Measurements from ENCODE around the gene KRT32.

The KRT32 gene

DNA sequence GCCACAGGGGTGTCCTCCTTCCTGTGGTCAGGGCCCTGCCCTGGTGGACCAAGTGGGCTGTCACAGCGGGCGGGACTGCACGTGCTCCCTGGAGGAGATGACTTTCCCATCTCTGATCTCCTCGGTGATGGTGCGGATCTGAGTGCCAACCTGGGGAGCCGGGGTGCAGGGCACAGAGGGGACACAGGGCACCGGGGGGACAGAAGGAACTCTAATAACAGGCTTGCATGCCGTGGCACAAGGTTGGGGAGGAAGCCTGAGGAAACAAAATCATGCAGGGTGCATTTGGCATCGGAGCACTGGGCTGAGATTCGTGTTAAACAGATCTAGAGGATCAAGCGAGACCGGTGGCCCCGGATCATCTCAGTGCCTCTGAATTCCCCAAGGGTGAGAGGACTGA is 19.1 kb upstream of the KRT32 start:
- H3K27me3 ChIP-seq = no peaks in the 10 kb centered on the region
- no peaks in the 10 kb centered on the region for H3K9me3 ChIP-seq (replicated peaks in 1 of 11)
- no peak for TF ChIP-seq Cebpa-rat (IDR thresholded peaks at IDR 0.05)
- H3K9ac ChIP-seq = no peak overlapping the region
- H3K27ac ChIP-seq = no peak overlapping the region
- no peak overlapping the region for H3K4me2 ChIP-seq
- no peaks in the 10 kb centered on the region for H3K36me3 ChIP-seq
- H3K4me1 ChIP-seq = peaks cover 4 to 21% (median 11%) of the 10 kb centered on the region in 10 experiments; a peak in 16 of 20 replicates
- no peak overlapping the region for H3K4me3 ChIP-seq
- H4K20me1 ChIP-seq = no peaks in the 10 kb centered on the region

DNA sequence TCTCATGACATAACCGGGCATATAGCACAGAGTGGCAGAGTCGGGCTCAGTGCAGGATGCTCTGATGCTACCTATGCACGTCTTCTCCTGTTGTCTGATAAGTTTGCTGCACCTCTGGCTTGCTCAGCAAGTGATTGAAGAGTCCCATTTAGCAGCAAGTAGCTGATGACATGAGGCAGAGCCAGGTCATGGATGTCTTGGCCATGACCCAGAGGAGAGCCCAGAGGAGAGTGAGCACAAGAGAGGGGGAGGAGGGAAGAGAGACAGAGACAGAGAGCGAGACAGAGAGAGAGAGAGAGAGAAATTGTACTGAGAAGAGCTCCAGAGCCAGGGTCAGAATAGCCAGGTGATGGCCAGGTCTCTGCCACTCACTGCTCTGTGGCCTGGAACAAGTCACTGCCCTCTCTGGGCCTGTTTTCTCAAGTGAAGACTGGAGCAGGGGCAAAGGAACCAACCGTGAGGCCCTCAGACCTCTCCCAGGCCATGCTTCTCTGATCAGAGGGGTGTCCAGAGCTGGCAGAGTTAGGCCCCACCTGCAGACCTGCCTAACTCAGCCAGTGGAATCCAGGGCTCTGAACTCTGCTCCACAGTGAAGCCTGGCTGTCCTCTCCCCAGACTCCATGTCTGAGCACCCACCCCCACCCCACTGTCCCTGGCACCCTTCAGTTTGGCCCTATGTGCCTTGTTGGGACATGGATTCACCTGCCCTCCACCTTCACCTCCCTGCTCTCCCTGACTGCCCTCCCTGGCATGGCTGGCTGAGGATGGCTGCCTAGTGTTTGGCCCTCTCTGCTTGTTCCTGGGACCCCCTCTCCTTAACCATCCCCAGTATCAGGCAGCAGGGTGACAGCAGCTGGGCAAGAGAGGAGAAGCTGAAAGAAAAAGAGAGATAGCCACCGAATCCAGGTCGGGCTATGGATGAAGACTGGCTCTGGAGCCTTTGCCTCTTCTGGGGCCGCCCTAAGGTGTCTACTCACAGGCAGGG is 18.0 kb upstream of the KRT32 start:
- Histone ChIP-seq H3K27me3 (no peaks in the 10 kb centered on the region), H3K9me3 (replicated peaks in 1 of 11) (no peaks in the 10 kb centered on the region), H3K9ac (no peak overlapping the region), H3K4me3 (no peak overlapping the region), H3K36me3 (no peaks in the 10 kb centered on the region), H4K20me1 (no peaks in the 10 kb centered on the region), H3K4me1 (peaks cover 3 to 14% (median 8%) of the 10 kb centered on the region in 10 experiments; a peak in 16 of 20 replicates), H3K4me2 (no peak overlapping the region), H3K27ac (no peak overlapping the region)
- no peak for TF ChIP-seq Cebpa-rat (IDR thresholded peaks at IDR 0.05)

DNA sequence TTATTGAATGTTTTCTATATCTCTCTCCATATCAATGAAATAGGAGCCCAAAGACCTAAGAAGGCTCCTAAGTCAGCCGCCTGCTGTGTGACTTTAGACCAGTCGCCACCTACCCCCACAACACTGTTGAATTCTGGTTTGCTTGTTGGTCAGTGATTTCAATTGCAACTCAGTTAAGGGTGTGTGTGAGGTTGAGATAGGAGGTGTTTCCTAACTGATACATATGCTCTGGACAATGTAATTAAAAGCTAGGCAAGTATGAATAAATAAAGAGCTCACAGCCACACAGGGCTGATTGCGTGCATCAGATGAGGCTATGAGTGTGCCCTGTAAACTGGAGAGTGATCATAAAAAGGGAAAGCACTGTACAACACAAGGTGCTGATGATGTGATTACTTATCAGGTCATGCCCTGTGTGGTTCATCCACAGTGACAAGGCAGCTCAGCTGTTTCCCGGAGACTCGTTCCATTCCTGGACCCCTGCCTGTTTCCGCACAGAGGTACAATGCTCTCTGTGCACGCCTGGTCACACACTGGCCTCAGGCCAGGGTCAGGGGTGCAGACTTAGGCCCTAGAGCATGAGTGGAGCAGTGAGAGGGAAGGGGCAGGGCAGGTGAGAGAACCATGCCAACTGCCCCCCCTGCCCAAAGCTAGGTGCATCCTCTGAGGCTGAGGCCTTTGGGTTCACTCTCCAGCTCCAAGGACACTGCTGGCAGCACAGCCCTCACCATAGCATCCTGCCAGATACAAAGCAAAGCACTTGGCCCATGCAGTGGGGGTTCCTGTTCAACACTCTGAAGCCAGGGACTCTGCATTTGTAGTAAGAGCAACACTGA is 17.0 kb upstream of the KRT32 start:
- no peaks in the 10 kb centered on the region for H3K9me3 ChIP-seq (replicated peaks in 1 of 11)
- no peaks in the 10 kb centered on the region for H3K36me3 ChIP-seq
- H3K27me3 ChIP-seq = no peaks in the 10 kb centered on the region
- no peak overlapping the region for H3K9ac ChIP-seq
- TF ChIP-seq Cebpa-rat (IDR thresholded peaks at IDR 0.05) = no peak
- H3K4me1 ChIP-seq = peaks cover 0 to 13% (median 9%) of the 10 kb centered on the region in 10 experiments; a peak in 13 of 20 replicates
- no peaks in the 10 kb centered on the region for H4K20me1 ChIP-seq
- H3K4me3 ChIP-seq = no peak overlapping the region
- H3K27ac ChIP-seq = no peak overlapping the region
- H3K4me2 ChIP-seq = no peak overlapping the region

DNA sequence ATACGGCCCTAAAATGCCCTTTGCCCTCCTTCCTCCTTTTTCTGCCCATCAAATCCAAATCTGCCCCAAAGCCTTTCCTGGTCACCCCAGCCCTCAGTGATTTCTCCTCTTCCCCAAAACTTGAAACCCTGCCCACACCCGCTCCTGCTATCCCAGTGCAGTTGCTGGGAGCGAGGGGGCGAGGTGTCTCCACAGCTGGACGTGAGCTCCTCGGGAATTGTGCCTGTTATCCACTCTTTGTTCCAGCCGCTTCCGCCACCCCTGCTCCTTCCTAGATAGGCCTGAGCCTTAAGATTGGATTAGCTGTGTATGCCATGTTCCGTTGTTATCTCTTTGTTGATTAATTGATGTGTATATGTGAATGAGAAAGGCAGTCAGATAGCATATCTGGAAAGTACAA is 16.3 kb upstream of the KRT32 start:
- Histone ChIP-seq H3K9ac (no peak overlapping the region), H3K9me3 (replicated peaks in 1 of 11) (no peaks in the 10 kb centered on the region), H4K20me1 (no peaks in the 10 kb centered on the region), H3K4me2 (no peak overlapping the region), H3K27ac (no peak overlapping the region), H3K4me3 (no peak overlapping the region), H3K27me3 (no peaks in the 10 kb centered on the region), H3K4me1 (peaks cover 0 to 13% (median 9%) of the 10 kb centered on the region in 10 experiments; a peak in 13 of 20 replicates), H3K36me3 (no peaks in the 10 kb centered on the region)
- TF ChIP-seq Cebpa-rat (IDR thresholded peaks at IDR 0.05) = no peak

DNA sequence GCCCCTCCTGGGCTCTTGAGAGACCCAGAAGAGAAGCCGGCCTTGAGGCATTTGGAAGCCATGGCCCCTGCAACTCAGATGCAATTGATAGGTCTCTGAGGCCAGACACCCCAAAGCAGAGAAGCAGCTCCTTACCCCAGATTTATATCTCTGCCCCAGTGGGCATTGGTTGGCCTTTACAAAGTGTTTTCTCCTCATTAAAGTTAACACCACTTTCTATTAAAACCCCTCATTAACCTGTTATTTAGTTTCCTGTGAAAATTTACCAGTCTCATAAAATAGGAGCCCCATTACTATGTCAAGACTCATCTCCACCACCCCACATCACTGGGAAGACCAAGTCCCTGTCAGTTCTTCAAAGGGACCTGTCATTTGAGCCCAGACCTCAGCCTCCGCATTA is 13.8 kb upstream of the KRT32 start, which contains the start of gene KRT35:
Gene KRT35, minus strand, starts transcription at position 116 of the 400 bp plus-strand sequence. Its CDS starts 54 bp downstream, at position 62.
- Histone ChIP-seq H3K4me3 (no peak within 1 kb of the TSS), H3K9ac (no peak within 1 kb of the TSS), H3K36me3 (no peaks in the 10 kb centered on the region), H3K4me2 (peak within 1 kb of the TSS in 6 of 11 experiments; percentile 2 to 64 (median 60); a peak in 12 of 22 replicates), H3K27ac (no peak within 1 kb of the TSS), H4K20me1 (no peaks in the 10 kb centered on the region), H3K9me3 (replicated peaks in 1 of 11) (no peaks in the 10 kb centered on the region), H3K4me1 (peaks cover 0 to 13% (median 9%) of the 10 kb centered on the region in 10 experiments; a peak in 13 of 20 replicates), H3K27me3 (no peaks in the 10 kb centered on the region)
- TF ChIP-seq Cebpa-rat (IDR thresholded peaks at IDR 0.05) = no peak

DNA sequence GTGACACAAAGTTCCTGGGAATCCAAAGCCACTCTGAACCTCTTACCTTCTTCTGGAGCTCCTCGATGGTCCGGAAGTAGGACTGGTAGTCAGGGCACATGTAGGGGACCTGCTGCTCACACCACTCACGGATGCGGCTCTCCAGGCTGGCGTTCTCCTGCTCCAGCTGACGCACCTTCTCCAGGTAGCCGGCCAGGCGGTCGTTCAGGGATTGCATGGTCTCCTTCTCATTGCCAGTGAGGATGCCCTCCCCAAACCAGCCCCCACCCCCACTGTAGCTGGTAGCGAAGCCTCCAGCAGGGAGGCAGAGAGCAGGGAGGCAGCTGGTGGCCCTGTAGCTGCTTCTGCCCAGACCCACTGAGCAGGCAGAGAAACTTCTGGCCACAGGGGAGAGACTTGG is 13.4 kb upstream of the KRT32 start:
- H3K4me1 ChIP-seq = peaks cover 0 to 13% (median 9%) of the 10 kb centered on the region in 10 experiments; a peak in 13 of 20 replicates
- H3K4me3 ChIP-seq = no peak overlapping the region
- no peak for TF ChIP-seq Cebpa-rat (IDR thresholded peaks at IDR 0.05)
- H4K20me1 ChIP-seq = no peaks in the 10 kb centered on the region
- no peak overlapping the region for H3K9ac ChIP-seq
- H3K27ac ChIP-seq = no peak overlapping the region
- no peaks in the 10 kb centered on the region for H3K9me3 ChIP-seq (replicated peaks in 1 of 11)
- H3K27me3 ChIP-seq = no peaks in the 10 kb centered on the region
- H3K4me2 ChIP-seq = peak overlapping the region in 6 of 11 experiments; percentile 2 to 64 (median 60); a peak in 6 of 22 replicates
- no peaks in the 10 kb centered on the region for H3K36me3 ChIP-seq

DNA sequence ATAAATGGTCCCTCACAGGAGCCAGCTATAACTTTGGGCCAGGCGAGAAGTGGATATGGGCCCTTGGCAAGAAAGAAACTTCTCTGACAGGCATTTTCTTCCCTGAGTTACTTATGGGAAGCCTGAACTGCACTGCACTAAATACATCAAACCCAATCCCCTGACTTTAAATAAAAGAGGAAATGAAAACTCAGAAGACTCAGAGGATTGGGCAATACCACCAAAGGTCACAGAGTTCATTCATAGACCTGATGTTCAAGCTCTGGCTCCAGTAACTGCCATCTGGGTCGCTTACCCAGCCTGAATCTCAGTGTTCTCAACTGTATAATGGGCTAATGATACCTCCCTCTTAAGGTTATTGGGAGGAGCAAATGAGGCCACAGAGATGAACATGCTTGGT is 12.9 kb upstream of the KRT32 start:
- Histone ChIP-seq H3K4me2 (peak overlapping the region in 6 of 11 experiments; percentile 2 to 64 (median 60); a peak in 12 of 22 replicates), H3K27ac (no peak overlapping the region), H3K9me3 (replicated peaks in 1 of 11) (no peaks in the 10 kb centered on the region), H3K36me3 (no peaks in the 10 kb centered on the region), H4K20me1 (no peaks in the 10 kb centered on the region), H3K4me1 (peaks cover 0 to 13% (median 9%) of the 10 kb centered on the region in 10 experiments; a peak in 13 of 20 replicates), H3K27me3 (no peaks in the 10 kb centered on the region), H3K9ac (no peak overlapping the region), H3K4me3 (no peak overlapping the region)
- no peak for TF ChIP-seq Cebpa-rat (IDR thresholded peaks at IDR 0.05)

DNA sequence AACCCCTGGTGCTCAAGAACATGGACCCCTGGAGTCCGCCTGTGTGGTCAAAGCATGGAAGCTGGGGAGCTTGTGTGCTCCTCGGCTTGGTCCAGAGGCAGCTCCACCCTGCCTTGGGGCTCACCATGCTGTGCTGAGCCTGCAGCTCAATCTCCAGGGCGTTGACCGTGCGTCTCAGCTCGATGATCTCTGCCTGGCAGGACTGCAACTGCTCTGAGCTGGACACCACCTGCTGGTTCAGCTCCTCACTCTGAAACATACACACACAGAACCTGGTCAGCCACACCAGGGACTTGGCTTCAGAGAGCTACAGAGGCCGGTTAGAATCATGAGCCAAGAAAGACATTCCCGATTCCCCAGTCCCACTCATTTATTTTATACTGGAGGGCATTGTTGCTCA is 11.1 kb upstream of the KRT32 start:
- no peak overlapping the region for H3K9ac ChIP-seq
- H3K4me3 ChIP-seq = no peak overlapping the region
- no peak overlapping the region for H3K4me2 ChIP-seq
- H4K20me1 ChIP-seq = no peaks in the 10 kb centered on the region
- H3K27ac ChIP-seq = no peak overlapping the region
- TF ChIP-seq Cebpa-rat (IDR thresholded peaks at IDR 0.05) = no peak
- no peaks in the 10 kb centered on the region for H3K36me3 ChIP-seq
- H3K9me3 ChIP-seq (replicated peaks in 1 of 11) = no peaks in the 10 kb centered on the region
- no peaks in the 10 kb centered on the region for H3K27me3 ChIP-seq
- H3K4me1 ChIP-seq = peaks cover 0 to 13% (median 9%) of the 10 kb centered on the region in 10 experiments; a peak in 13 of 20 replicates

Data from BLaER1 treated with 17β-estradiol and CSF1 and Interleukin-3, amounts not matched to agents 10 nM and 100 nM (cell line).